Retinal pigment epithelial cell (primary cell): ENCODE results near the gene LYSMD3.

Experiments used
- DNase-seq: peaks from one replicate; pipeline ENCODE4 v3.0.0-alpha.2; 2010; ENCODE audit warnings: low read depth
- H3K4me3 ChIP-seq: 2 replicates; pipeline ENCODE4 v1.5.1; 2011; ENCODE audit warnings: mild to moderate bottlenecking, low read length, control low read depth, moderate library complexity
- CTCF ChIP-seq: conservative IDR thresholded peaks from 2 replicates; pipeline ENCODE4 v1.5.1; 2011; ENCODE audit warnings: low read depth, low read length, control low read depth, inconsistent platforms

The LYSMD3 gene

DNA sequence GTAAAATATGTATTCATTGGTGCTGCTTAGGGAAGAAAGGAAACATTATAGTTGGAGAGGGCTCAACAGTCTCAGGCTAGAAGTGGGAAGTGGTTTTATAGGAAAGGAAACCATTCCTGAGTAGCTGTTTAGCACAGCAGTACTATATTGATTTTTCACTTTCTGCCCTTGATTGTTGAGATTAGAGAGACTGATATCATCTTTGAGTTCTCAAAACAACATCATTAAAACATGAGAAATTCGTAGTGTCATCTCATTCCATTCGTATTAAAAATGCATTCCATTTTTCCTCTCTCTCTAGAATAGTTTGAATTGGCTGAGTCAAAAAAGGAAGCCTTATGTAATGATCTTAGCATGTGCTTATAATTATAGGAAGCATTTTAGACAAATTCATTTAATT lies 40.6 kb downstream of the LYSMD3 start:
- DNase-seq: no peak
- TF ChIP-seq CTCF: no peak
- no peak overlapping the region for H3K4me3 ChIP-seq

GRCh38 chr5:90484540-90484939 lies 44.8 kb downstream of the LYSMD3 start:
- TF ChIP-seq CTCF: no peak
- DNase-seq: no peak
- H3K4me3 ChIP-seq: no peak overlapping the region

GRCh38 chr5:90483206-90483605 lies 46.2 kb downstream of the LYSMD3 start:
- no peak overlapping the region for H3K4me3 ChIP-seq
- no peak for DNase-seq
- no peak for TF ChIP-seq CTCF

DNA sequence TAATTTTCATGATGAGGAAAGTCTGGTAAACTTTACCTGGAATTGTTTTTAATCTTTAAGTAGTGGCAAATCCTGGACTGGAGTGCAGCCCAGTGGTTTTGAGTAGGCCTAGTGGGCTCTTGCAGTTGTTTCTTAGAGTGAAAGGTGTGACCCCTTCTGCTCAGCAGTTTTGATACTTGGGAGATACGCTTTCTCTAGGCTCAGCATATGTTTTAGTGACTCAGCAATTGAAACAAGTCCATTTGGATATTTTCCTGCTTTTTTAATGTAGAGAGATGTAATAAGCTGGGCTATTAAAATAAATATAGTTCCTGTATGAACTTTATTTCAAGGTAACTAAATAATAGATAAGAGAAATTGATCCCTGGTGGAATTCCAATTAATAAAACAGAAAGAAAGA lies 48.7 kb downstream of the LYSMD3 start:
- DNase-seq: no peak
- no peak overlapping the region for H3K4me3 ChIP-seq
- no peak for TF ChIP-seq CTCF

GRCh38 chr5:90479611-90480385 lies 49.6 kb downstream of the LYSMD3 start:
- no peak for TF ChIP-seq CTCF
- no peak for DNase-seq

DNA sequence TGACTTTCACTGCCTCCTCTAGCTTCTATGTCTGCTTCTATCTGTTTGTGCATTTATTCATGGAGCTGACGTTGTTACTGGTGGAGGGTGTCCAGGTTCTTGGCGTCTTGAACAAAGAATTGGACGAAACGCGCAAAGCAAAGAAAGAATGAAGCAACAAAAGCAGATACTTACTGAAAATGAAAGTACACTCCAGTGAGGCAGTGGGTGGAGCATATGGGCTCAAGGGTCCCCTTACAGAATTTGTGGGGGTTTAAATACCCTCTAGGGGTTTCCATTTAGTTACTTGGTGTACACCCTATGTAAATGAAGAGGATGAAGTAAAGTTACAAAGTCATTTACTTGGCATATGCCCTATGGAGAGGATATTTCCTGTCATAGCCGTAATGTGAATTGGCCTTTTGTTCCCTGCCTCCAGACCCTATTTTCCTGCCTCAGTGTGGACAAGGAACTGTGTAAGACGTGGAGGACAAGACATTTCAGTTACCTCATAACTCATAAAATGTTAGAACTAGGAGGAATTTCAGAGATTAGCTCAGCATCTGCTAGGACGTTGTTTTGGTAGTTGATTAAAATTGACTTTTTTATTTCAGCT lies 51.7 kb downstream of the LYSMD3 start:
- no peak for TF ChIP-seq CTCF

More at GRCh38 chr5:90479611-90480385, 49.6 kb downstream of the LYSMD3 start:
- no peak overlapping the region for H3K4me3 ChIP-seq

DNA sequence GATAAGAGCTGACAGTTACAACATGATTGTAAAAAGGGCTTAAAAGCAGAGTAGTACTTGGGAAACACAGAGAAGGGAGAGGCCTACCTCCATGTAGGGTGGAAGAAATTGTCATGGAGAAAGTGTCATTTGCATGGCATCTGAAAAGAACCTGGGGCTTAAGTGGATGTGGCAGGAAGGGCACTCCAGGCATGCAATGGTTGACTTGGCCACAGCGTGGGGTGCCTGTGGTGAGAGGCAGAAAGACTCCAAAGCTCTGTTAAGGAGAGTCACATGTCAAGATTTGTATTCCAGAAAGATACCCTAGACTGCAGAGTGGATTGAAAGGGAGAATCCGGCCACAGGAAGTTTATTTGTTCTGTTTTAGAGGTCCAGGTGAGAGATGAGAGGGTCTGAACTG lies 52.3 kb downstream of the LYSMD3 start:
- no peak overlapping the region for H3K4me3 ChIP-seq
- TF ChIP-seq CTCF: peak; percentile 25
- DNase-seq: no peak

More for the DNA sequence above, 51.7 kb downstream of the LYSMD3 start:
- no peak for DNase-seq
- no peak overlapping the region for H3K4me3 ChIP-seq
